ENCODE data around the gene NOTCH1. TPM values are rescaled to one million over a fixed set of nuclear protein-coding genes. Genes with fewer than 3 reads are reported as not detected.

Gene NOTCH1
- total RNA-seq, 3 donors from 2014 or later = 59.0 to 101 (median 72.6) TPM

GRCh38 chr9:136527721-136528710 is 17.8 kb downstream of the NOTCH1 start:
- Histone ChIP-seq H3K4me3 (no peak overlapping the region), H3K9me3 (no peaks in the 10 kb centered on the region), H3K36me3 (ENCODE audit: low read depth) (no peaks in the 10 kb centered on the region), H3K4me1 (ENCODE audit: low read depth) (peaks cover 95% of the 10 kb centered on the region)
- intact Hi-C loops (cut with DNase I, micrococcal nuclease) = no loop called here
- DNase-seq = peak; percentile 78 to 85 (median 81)
- ATAC-seq = peak; percentile 39
- no peak for TF ChIP-seq CTCF (IDR thresholded peaks at IDR 0.05)

GRCh38 chr9:136527131-136527530 is 18.7 kb downstream of the NOTCH1 start:
- no peaks in the 10 kb centered on the region for H3K9me3 ChIP-seq
- no peaks in the 10 kb centered on the region for H3K36me3 ChIP-seq (ENCODE audit: low read depth)
- H3K4me1 ChIP-seq (ENCODE audit: low read depth) = peaks cover 95% of the 10 kb centered on the region
- ATAC-seq = peak; percentile 32
- no peak for TF ChIP-seq CTCF (IDR thresholded peaks at IDR 0.05)
- H3K4me3 ChIP-seq = no peak overlapping the region
- intact Hi-C loops (cut with DNase I, micrococcal nuclease) = no loop called here
- peak in 2 of 3 donors; percentile 41 to 66 for DNase-seq

DNA sequence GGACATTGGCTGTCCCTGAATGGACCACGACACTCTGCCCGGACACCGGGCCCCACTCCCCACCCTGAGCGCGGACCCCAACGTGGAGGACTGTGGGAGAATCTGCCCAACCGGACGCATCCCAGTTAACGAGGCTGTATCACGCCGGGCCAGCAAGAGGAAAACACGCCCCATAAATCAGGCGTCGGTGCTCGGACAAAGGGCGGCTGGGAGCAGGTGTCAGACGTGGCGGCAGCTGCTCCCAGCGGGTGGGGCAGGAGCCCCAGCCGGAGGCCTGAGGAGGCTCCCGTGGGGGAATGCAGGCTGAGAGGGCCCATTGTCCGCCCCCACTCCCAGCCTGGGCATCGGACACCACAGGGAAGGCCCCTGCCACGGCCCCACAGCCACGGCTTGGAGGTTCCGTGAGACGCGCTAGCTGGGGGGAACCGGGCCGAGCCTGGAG is 19.2 kb downstream of the NOTCH1 start:
- no peak for TF ChIP-seq CTCF (IDR thresholded peaks at IDR 0.05)
- H3K9me3 ChIP-seq = no peaks in the 10 kb centered on the region
- ATAC-seq (peak; percentile 69), DNase-seq (peak; percentile 84 to 90 (median 88))
- intact Hi-C loops (cut with DNase I, micrococcal nuclease) = no loop called here
- H3K36me3 ChIP-seq (ENCODE audit: low read depth) = no peaks in the 10 kb centered on the region
- H3K4me1 ChIP-seq (ENCODE audit: low read depth) = peaks cover 95% of the 10 kb centered on the region
- H3K4me3 ChIP-seq = no peak overlapping the region

- intact Hi-C loops (cut with DNase I, micrococcal nuclease) = no loop called here
- H3K36me3 ChIP-seq (ENCODE audit: low read depth) = no peaks in the 10 kb centered on the region
- DNase-seq (peak in 2 of 3 donors; percentile 52 to 74), ATAC-seq (peak; percentile 23)
- H3K4me1 ChIP-seq (ENCODE audit: low read depth) = peaks cover 95% of the 10 kb centered on the region
- no peaks in the 10 kb centered on the region for H3K9me3 ChIP-seq
- TF ChIP-seq CTCF (IDR thresholded peaks at IDR 0.05) = no peak
- no peak overlapping the region for H3K4me3 ChIP-seq
Observed at GRCh38 chr9:136525841-136526499, 19.9 kb downstream of the NOTCH1 start.

DNA sequence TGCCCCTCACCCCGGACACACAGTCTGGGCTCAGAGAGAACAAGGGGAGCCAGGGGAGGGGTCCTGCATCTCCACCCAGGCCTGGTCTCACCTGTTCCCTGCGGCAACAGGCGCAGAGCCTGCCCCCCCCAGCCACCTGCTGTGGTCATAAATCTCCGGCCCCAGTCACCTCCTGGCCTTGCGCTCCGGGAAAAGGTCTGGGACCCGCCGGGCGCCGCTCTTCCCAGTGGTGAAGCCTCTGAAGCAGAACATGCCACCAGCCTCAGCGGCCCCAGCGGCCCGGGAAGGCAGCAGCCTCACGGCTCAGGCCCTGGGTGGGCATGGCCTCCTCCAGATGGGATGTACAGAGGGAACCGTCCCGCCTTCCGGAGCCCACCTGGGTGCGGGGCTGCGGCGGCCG is 20.6 kb downstream of the NOTCH1 start:
- no peak for TF ChIP-seq CTCF (IDR thresholded peaks at IDR 0.05)
- H3K9me3 ChIP-seq = no peaks in the 10 kb centered on the region
- intact Hi-C loops (cut with DNase I, micrococcal nuclease) = no loop called here
- no peaks in the 10 kb centered on the region for H3K36me3 ChIP-seq (ENCODE audit: low read depth)
- H3K4me3 ChIP-seq = no peak overlapping the region
- DNase-seq (peak in 2 of 3 donors; percentile 47 to 60), ATAC-seq (no peak)
- H3K4me1 ChIP-seq (ENCODE audit: low read depth) = peaks cover 92% of the 10 kb centered on the region

All from mucosa of descending colon (tissue), 3 donors.